Urinary bladder (tissue), 4 donors: ENCODE results near the gene FOXO3. TPM values are rescaled to one million over a fixed set of nuclear protein-coding genes. Genes with fewer than 3 reads are reported as not detected.

ENCODE experiments used
- DNase-seq: peaks from one replicate; pipeline ENCODE4 v3.0.0-alpha.2; 2015; ENCODE audit errors: extremely low spot score
- H3K27ac ChIP-seq: one replicate; pipeline ENCODE4 v1.5.1; 2013; ENCODE audit warnings: low read depth, mild to moderate bottlenecking, moderate library complexity
- H3K36me3 ChIP-seq: one replicate; pipeline ENCODE4 v1.6.1; 2013; ENCODE audit warnings: mild to moderate bottlenecking, moderate library complexity; ENCODE audit not compliant: insufficient read depth
- H3K4me1 ChIP-seq: one replicate; pipeline ENCODE4 v1.6.1; 2013; ENCODE audit warnings: mild to moderate bottlenecking, moderate library complexity; ENCODE audit not compliant: insufficient read depth
- H3K4me3 ChIP-seq: one replicate; pipeline ENCODE4 v1.5.1; 2013; ENCODE audit warnings: low read depth, low read length
- WGBS: extraction: QIAGEN DNeasy Blood & Tissue Kit; methylation state at CpG from one replicate; pipeline ENCODE4 v1.1.7; 2013; 5-methylcytosine and 5-hydroxymethylcytosine counted together
- polyA plus RNA-seq: library from polyadenylated mRNA; stranded (reverse); fragments of 200-250 nt; gene quantifications from one replicate; pipeline ENCODE4 v1.2.3, GENCODE V29; 2013
- total RNA-seq: library from RNA; depleted of rRNA; stranded (reverse); fragments of >200 nt; gene quantifications from one replicate; pipeline ENCODE4 v1.2.3, GENCODE V29; 2014
- donor health status: healthy with polysubstance abuse.
- donor health status: healthy.

Gene FOXO3
- total and polyA plus RNA-seq, 2 donors, result 43.7 to 48.2 TPM

DNA sequence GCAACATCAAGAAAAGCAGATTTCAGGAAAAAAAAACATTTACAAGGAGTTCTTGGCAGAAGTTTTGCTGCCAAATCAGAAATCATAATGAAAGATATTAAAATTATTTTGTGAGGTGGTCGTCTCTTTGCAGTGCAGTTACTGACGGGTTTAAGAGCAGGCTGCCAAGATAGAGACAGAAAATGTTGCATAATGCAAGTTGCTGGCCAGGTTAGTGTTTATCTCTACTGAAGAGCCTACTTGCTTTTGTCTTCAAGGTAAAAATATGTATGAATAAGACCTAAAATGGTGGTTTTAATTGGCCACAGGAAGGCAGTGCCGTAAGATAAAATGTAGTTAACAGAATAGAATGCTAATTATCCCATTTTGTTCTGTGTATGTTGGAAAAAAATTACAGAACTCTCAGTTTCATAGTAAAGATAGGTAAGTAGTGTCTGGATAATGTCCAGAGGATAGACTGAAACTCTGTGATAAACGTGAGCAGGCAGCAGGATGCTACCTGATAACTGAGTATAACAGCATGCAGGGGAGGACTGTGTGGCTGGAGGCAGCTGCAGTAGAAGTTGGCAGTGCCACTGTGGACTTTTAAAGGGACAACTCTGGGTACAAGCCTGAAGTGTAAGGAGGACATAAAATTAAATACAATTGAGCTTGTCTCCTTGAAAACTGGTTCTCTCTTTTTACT lies 13.9 kb downstream of the FOXO3 start:
- H3K36me3 ChIP-seq, result peaks cover 5% of the 10 kb centered on the region
- no peak overlapping the region for H3K27ac ChIP-seq
- no peak for DNase-seq
- no peak overlapping the region for H3K4me3 ChIP-seq
- H3K4me1 ChIP-seq, result peaks cover 2% of the 10 kb centered on the region
- WGBS, result 36% methylated on average over 4 of the region's 4 CpGs

DNA sequence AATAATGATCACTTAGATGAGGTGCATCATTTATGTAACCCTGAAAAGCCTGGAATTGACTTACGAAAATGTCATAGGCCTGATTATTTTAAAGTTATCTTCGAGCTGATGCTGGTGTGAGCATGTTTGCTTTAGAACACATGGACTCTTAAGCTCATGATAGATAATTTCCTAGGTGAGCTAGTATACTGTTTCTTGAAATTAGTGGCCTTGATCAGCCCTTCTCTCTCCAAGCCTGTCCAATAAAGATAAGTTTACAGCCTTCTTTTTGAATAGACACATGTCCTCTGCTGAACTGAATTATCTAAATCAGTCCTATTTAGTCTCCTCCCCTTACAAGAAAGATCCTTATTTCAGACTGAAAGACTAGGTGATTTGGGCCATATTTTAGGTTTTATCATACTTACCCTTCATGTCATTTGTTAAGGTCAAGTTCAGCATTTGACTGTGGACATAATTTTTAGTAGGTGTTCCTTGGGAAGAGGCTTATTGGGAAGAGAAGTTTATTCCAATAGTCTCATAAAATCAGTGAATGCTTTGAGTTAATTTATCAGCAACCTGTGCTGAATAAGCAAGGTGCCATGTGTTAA lies 15.3 kb downstream of the FOXO3 start:
- Histone ChIP-seq H3K36me3 (peaks cover 1% of the 10 kb centered on the region), H3K27ac (peak overlapping the region; percentile 50), H3K4me3 (no peak overlapping the region), H3K4me1 (peaks cover 4% of the 10 kb centered on the region)
- 70% methylated on average over 2 of the region's 2 CpGs for WGBS
- no peak for DNase-seq

DNA sequence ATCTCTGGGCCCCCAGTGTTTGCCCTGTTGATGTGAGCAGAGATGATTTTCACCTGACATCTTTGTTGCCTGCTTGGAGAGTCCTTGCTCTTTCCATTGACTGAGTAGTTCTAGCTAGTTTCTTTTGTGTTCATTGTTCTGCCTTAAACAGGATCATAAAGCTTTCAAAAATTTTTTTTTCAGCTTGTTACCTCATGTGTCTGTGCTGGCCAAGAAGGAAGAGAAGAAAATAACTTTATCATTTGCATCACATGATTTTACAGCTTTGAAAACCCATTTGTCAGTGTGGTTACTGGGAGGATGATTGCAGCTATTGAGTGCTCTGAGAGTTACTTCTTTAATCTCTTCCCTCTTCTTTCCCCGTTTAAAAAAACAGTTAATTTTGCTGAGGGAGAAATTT lies 16.0 kb downstream of the FOXO3 start:
- H3K27ac ChIP-seq, result peak overlapping the region; percentile 34

DNA sequence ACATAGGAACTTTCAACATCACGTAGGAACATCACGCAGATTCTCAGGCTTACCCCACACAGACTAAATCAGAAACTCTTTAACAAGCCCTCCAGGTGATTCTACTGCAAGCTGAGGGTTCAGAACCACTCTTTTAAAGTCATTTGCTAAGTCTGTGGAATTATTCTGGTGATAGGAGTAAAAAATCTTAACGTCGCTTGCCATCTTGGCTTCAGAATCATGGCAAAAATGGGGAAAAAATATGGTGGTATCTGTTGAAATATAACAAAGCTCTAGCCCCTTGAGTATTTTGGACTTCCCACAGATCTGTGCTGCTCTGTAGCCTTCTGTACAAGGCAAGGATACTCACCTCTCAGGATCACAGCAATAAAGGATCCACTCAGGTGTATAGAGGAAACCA lies 17.4 kb downstream of the FOXO3 start:
- H3K27ac ChIP-seq, result no peak overlapping the region
- H3K4me1 ChIP-seq, result peaks cover 5% of the 10 kb centered on the region
- no peak overlapping the region for H3K4me3 ChIP-seq
- WGBS, result 96% methylated on average over 4 of the region's 4 CpGs
- no peak for DNase-seq
- no peaks in the 10 kb centered on the region for H3K36me3 ChIP-seq

More for the DNA sequence above, 16.0 kb downstream of the FOXO3 start:
- DNase-seq, result no peak
- Histone ChIP-seq H3K36me3 (no peaks in the 10 kb centered on the region), H3K4me3 (no peak overlapping the region), H3K4me1 (peaks cover 4% of the 10 kb centered on the region)
- WGBS, result 16% methylated on average over 1 of the region's 1 CpG

DNA sequence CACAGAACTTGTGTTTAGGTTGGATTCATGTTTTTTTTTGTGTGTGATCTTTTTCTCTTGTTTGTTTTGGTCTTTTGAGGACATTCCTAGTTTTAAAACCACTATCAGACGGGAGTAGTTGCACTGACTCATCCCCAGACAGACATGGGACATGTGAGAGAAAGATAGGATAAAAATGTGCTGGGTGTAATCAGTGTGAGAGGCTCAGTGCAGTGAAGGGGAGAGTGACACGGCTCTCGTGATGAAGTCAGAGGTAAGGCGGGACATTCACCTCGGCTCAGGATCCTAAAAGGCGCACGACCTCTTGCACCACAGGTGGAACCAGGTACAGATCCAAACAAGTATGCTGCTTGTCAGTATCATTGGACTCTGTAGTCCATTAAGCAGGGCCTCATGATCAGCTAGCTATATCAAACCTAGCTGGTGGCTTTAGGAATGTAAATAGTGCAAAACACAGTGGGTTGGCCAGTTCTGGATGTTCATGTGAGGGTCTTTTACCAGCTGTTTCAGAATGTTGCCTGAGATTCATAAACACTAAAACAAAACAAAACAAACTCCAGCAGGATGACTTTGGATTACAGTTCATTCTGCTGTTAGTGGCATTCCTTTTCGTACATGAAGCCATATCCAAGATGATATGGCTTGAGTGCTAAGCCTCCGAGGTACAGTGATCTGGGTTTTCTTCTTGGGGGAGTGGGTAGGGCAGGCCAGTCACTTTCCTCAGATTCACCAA lies 18.0 kb downstream of the FOXO3 start:
- no peak for DNase-seq
- Histone ChIP-seq H3K4me1 (peaks cover 5% of the 10 kb centered on the region), H3K27ac (no peak overlapping the region), H3K4me3 (no peak overlapping the region), H3K36me3 (no peaks in the 10 kb centered on the region)
- 63% methylated on average over 9 of the region's 9 CpGs for WGBS

DNA sequence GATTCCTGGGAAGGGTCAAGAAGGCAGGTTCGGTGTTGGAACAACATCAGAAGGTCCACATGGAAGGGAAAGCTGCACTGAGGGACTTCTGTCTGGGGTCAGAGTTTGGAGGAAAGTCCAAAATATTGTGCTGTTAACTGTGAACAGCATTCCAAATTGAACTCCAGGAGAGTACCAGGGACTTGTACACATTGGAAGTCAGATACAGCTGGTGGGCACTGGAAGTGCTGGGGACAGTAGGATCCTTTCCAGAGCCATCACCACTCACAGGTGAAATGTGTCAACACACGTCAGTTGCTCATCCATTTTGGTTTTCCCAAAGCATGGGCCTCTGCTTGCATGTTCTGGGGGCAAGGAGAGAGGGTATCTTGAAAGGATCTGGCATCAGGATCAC lies 18.6 kb downstream of the FOXO3 start:
- WGBS, result 90% methylated on average over 2 of the region's 2 CpGs
- no peak overlapping the region for H3K27ac ChIP-seq
- H3K36me3 ChIP-seq, result no peaks in the 10 kb centered on the region
- DNase-seq, result no peak
- no peak overlapping the region for H3K4me3 ChIP-seq
- H3K4me1 ChIP-seq, result peaks cover 9% of the 10 kb centered on the region

DNA sequence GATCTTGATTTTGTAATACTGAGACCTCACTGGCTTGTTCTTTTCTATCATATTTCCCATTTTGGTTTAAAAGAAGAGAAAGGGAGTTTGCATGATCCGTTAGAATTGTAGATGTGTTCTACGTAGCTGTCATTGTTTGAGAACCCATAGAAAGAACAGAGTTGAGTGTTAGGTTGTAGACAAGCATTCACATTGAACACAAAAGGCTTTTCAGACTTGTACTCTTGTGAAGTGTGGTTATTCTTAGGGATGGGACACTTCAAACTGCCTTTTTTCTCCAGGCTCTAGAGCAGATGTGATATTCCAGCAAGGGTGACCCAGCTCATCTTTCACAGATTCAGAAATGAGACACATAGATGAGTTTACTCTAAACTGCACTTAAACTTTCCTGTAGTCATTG lies 19.9 kb downstream of the FOXO3 start:
- DNase-seq, result no peak

DNA sequence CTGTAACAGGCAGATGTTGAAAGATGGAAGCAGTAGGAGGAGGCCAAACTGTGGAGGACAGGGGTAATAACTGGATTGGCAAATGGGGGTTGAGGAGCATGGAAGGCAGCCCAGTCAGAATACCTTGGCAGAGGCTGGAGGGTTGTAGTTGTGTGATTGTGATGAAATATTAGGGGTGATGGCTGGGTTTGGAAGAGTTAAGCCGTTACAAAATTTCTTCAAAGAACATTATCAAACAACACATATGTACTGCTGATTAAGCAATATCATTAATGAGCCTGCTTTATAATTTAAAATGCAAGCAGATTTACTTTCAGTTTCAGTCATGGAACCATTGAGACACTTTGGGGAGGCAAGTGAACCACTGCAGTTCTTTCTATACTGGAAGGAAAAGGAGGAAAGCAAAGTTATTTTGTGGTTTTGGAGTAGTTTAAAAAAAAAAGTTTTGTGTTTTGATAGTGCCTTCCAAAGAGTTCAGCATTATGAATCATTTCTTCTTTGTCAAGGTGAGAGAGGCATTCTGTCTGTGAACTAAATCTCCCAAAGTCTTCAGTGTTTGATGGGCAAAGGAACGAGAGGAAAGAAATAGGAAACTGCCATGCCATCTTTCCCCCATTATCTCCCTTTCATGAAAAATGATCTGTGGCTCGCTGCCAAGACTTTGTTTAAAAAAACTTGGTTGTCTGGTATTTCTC lies 20.7 kb downstream of the FOXO3 start:
- 8% methylated on average over 3 of the region's 3 CpGs for WGBS
- peaks cover 9% of the 10 kb centered on the region for H3K4me1 ChIP-seq
- no peaks in the 10 kb centered on the region for H3K36me3 ChIP-seq
- no peak overlapping the region for H3K4me3 ChIP-seq
- DNase-seq, result no peak
- H3K27ac ChIP-seq, result peak overlapping the region; percentile 76

More for the DNA sequence above, 19.9 kb downstream of the FOXO3 start:
- H3K4me3 ChIP-seq, result no peak overlapping the region
- H3K36me3 ChIP-seq, result no peaks in the 10 kb centered on the region
- H3K27ac ChIP-seq, result no peak overlapping the region
- H3K4me1 ChIP-seq, result peaks cover 9% of the 10 kb centered on the region
- WGBS, result 92% methylated on average over 2 of the region's 2 CpGs

DNA sequence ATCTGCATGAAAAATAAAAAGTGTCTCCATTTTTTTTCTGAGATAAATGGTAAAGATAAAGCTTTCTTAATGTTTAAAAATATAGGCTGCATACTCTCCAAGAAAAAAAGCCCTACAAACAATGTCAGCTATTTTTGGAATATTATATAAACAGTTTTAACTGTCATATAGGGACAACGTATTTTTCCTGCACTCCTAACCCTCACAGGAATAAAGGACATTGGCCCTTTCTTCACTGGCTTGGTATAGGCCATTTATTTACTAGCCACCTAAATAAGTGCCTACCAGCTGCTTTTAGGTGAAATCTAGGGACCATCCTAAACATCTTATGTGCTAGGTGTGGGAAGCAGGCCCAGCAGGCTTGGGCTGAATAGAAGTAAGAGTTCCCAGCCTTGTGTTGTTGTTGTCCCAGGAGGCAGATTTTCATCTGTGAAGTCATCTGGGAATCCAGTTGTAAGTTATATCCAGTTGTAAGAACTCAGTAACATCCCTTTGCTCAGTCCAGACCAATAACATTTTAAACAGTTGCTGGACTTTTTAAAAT lies 21.3 kb downstream of the FOXO3 start:
- Histone ChIP-seq H3K4me3 (no peak overlapping the region), H3K4me1 (peaks cover 9% of the 10 kb centered on the region), H3K36me3 (no peaks in the 10 kb centered on the region), H3K27ac (peak overlapping the region; percentile 44)
- DNase-seq, result no peak
- WGBS, result 10% methylated on average over 1 of the region's 1 CpG

DNA sequence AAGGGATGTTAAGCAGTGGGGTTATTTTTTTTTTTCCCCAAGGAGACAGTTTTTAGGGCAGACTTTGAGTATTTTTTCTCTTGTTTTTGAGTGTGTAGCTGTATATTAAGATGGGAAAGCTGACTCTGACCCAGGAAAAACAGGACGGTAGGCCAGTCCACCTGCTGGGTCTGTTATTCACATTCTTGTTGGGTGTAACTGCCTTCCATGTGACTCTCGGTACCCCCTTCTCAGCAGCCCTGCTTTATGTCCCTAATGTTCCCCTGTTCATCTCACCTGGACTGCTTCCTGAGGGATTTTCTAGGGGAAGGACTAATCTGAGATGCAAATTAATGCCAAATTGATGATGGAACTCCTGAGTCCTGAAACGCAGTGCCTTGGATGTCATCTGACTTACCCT lies 21.9 kb downstream of the FOXO3 start:
- WGBS, result 66% methylated on average over 3 of the region's 3 CpGs

DNA sequence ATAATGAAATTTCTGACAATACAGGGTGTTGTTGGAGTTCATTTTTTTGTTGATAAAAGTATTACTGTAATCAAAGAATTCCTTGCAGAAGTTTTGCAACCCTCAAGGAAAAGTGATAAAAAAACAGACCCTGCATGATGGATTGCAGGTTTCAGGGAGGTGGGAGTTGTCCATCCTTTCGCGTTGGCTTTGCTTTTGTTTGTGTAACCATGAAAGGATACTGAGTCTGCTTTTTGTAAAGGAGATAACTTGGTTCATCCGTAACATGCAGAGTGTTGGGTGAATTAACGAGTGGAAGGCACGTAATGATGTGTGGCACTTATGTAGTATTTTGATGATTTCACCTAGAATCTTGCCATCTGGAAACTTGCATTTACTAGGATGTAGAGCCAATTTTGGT lies 23.6 kb downstream of the FOXO3 start:
- 34% methylated on average over 5 of the region's 5 CpGs for WGBS
- Histone ChIP-seq H3K4me1 (peaks cover 9% of the 10 kb centered on the region), H3K36me3 (no peaks in the 10 kb centered on the region), H3K27ac (peak overlapping the region; percentile 18), H3K4me3 (no peak overlapping the region)
- DNase-seq, result no peak

More for the DNA sequence above, 21.9 kb downstream of the FOXO3 start:
- Histone ChIP-seq H3K27ac (peak overlapping the region; percentile 62), H3K4me1 (peaks cover 9% of the 10 kb centered on the region), H3K36me3 (no peaks in the 10 kb centered on the region), H3K4me3 (no peak overlapping the region)
- DNase-seq, result no peak

DNA sequence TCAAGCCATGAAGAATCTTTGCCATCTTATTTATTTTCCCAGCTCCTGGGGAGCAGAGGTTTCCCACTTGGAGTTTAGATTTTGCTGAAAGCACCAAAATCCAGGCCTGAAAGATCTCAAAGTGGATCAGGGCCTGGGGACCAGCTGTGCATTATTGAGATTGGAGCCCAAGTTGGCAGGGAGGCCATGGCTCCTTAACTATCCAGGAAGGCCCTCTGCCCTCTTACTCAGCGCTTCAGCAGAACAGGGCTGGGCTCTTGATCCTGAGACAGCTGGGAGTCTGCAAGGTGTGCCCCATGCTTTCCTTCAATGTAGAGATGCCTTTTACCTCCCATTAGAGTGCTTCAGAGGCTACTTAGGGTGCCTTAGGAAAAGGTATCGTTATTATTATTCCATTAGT lies 24.6 kb downstream of the FOXO3 start:
- H3K4me1 ChIP-seq, result peaks cover 5% of the 10 kb centered on the region
- WGBS, result 92% methylated on average over 2 of the region's 2 CpGs
- H3K4me3 ChIP-seq, result no peak overlapping the region
- peak overlapping the region; percentile 72 for H3K27ac ChIP-seq
- DNase-seq, result no peak
- H3K36me3 ChIP-seq, result no peaks in the 10 kb centered on the region

DNA sequence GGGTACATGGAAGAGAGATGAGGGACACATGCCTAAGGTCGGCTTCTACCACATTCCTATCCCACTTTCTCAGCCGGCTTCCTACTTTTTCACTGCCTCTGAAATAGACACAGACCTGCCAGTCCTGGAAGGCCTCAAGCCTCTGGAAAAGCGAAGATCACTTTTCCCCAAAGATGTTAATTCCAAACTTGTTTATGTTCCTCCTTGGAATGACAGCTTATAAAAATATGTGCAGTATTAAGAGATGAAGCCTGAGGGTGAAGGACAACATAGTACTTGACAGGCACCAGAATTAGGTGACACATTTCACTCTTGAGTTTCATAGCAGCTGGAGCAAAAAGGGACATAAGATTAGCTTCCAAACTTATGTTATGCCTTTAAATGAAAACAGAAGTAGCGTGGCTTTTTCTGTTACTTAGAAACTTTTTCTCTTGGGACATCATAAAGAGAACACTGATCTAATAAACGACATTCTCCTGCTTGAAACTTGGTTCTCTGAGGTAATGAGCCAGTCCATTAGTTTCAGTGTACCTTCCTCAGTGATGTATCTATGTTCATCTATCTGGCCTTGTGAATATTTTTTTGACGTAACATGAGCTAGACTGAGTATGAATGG lies 25.3 kb downstream of the FOXO3 start:
- no peaks in the 10 kb centered on the region for H3K36me3 ChIP-seq
- H3K27ac ChIP-seq, result no peak overlapping the region
- H3K4me3 ChIP-seq, result no peak overlapping the region
- H3K4me1 ChIP-seq, result peaks cover 5% of the 10 kb centered on the region
- DNase-seq, result no peak
- 64% methylated on average over 6 of the region's 6 CpGs for WGBS
